HFFc6 (cell line): ENCODE measurements around the gene D2HGDH. TPM values are rescaled to one million over a fixed set of nuclear protein-coding genes. Genes with fewer than 3 reads are reported as not detected.

Experiments used
- DNase-seq: peaks from one replicate; pipeline ENCODE4 v3.0.0-alpha.2; 2018
- H3K27ac Mint-ChIP-seq: 2 replicates; pipeline ENCODE4 v1.8.0; 2020; ENCODE audit warnings: mild to moderate bottlenecking, mixed read lengths
- H3K27me3 Mint-ChIP-seq: 2 replicates; pipeline ENCODE4 v1.8.0; 2021; ENCODE audit warnings: mild to moderate bottlenecking, moderate library complexity, mixed read lengths; ENCODE audit not compliant: insufficient read depth
- H3K36me3 Mint-ChIP-seq: 2 replicates; pipeline ENCODE4 v1.8.0; 2021; ENCODE audit warnings: low read depth, mixed read lengths
- H3K4me1 Mint-ChIP-seq: 2 replicates; pipeline ENCODE4 v1.8.0; 2020; ENCODE audit warnings: low read depth, mixed read lengths
- H3K4me3 Mint-ChIP-seq: 2 replicates; pipeline ENCODE4 v1.8.0; 2020; ENCODE audit warnings: mild to moderate bottlenecking, moderate library complexity, mixed read lengths
- H3K9me3 Mint-ChIP-seq: 2 replicates; pipeline ENCODE4 v1.8.0; 2020; ENCODE audit warnings: mild to moderate bottlenecking, mixed read lengths
- CTCF ChIP-seq: fragments of 200-600 bp; sonication (generic); IDR thresholded peaks from 2 replicates; pipeline ENCODE4 v1.5.0; 2021; ENCODE audit warnings: antibody characterized with exemption, mild to moderate bottlenecking
- total RNA-seq, 6 experiments: library from RNA; stranded (reverse); fragmentation: NEBNext Ultra II Directional; extraction: Animal tissue kit (Norgen Biotek cat#: 25700); gene quantifications; 2 replicates in 1 of 6; 3 replicates in 5 of 6; pipeline ENCODE4 v1.2.3, GENCODE V29; 2021

D2HGDH gene
- total RNA-seq, 6 experiments from 2014 or later, result 14.0 to 21.6 (median 16.4) TPM

- H3K27ac Mint-ChIP-seq, result no peak overlapping the region
- no peak overlapping the region for H3K4me3 Mint-ChIP-seq
- no peak for TF ChIP-seq CTCF
- H3K36me3 Mint-ChIP-seq, result no peaks in the 10 kb centered on the region
- DNase-seq, result no peak
- H3K27me3 Mint-ChIP-seq, result peaks cover 21% of the 10 kb centered on the region
- no peaks in the 10 kb centered on the region for H3K4me1 Mint-ChIP-seq
- H3K9me3 Mint-ChIP-seq, result no peaks in the 10 kb centered on the region
Observed at GRCh38 chr2:241811952-241812729, 77.7 kb downstream of the D2HGDH start.

DNA sequence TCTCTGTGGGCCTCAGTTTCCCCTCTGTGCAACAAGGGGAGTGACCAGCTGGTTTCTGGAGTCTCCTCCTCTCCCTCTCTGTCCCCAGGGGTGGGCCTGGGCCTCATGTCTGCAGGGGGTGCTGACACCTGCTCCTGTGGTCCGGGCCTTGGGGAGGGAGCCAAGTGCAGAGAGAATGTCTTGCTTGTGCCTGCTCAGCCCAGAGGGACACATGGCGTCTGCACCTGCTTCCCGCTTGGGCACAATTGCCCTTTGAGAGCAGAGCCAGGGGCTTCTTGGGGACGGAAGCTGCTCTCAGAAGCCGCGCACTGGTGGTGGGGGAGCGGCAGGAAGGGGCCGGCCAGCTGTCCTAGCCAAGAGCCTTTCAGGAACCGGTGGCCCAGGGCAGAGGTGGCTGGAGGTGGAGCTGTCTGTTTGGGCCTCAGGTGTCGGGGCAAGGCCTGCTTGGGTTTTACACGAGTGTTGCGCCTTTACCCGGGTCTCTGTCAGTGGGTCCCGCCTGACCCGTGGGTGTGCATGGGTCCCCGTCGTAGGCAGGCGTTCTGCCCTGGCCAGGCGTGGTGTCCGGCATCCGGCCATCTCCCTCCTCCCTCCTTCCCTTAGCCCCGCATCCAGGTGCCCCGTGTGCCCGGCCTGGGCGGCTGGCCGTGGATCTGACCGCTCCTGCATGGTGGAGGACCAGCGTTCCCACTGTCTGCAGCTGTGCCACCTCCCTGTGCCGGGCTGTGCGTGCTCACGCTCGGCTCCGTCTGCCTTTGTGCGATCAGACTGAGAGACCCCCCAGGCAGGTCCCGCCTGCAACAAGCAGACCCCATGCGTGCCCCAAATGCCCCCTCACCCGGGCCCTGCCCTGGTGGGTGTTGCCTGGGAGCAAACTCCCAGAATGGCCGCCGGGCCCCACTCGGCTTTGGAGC, 78.6 kb downstream of the D2HGDH start:
- H3K4me3 Mint-ChIP-seq, result no peak overlapping the region
- peaks cover 26% of the 10 kb centered on the region for H3K27me3 Mint-ChIP-seq
- no peaks in the 10 kb centered on the region for H3K9me3 Mint-ChIP-seq
- no peak for TF ChIP-seq CTCF
- H3K4me1 Mint-ChIP-seq, result no peaks in the 10 kb centered on the region
- no peak for DNase-seq
- no peaks in the 10 kb centered on the region for H3K36me3 Mint-ChIP-seq
- no peak overlapping the region for H3K27ac Mint-ChIP-seq

GRCh38 chr2:241813644-241814392, 79.4 kb downstream of the D2HGDH start:
- TF ChIP-seq CTCF, result no peak
- no peak for DNase-seq
- no peak overlapping the region for H3K4me3 Mint-ChIP-seq
- no peaks in the 10 kb centered on the region for H3K4me1 Mint-ChIP-seq
- no peak overlapping the region for H3K27ac Mint-ChIP-seq
- no peaks in the 10 kb centered on the region for H3K9me3 Mint-ChIP-seq
- H3K36me3 Mint-ChIP-seq, result no peaks in the 10 kb centered on the region
- H3K27me3 Mint-ChIP-seq, result peaks cover 22% of the 10 kb centered on the region

DNA sequence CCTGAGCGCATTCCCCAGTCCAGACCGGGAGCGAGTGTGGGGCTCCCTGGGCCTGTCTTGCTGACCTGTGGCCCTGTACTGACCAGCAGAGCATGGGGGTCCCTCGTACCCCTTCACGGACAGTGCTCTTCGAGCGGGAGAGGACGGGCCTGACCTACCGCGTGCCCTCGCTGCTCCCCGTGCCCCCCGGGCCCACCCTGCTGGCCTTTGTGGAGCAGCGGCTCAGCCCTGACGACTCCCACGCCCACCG, 79.9 kb downstream of the D2HGDH start:
- H3K9me3 Mint-ChIP-seq, result no peaks in the 10 kb centered on the region
- H3K27me3 Mint-ChIP-seq, result peaks cover 18% of the 10 kb centered on the region
- DNase-seq, result no peak
- H3K27ac Mint-ChIP-seq, result no peak overlapping the region
- no peaks in the 10 kb centered on the region for H3K36me3 Mint-ChIP-seq
- no peak overlapping the region for H3K4me3 Mint-ChIP-seq
- no peak for TF ChIP-seq CTCF
- no peaks in the 10 kb centered on the region for H3K4me1 Mint-ChIP-seq

- H3K9me3 Mint-ChIP-seq, result no peaks in the 10 kb centered on the region
- no peak for TF ChIP-seq CTCF
- H3K27ac Mint-ChIP-seq, result no peak overlapping the region
- peaks cover 13% of the 10 kb centered on the region for H3K27me3 Mint-ChIP-seq
- no peaks in the 10 kb centered on the region for H3K36me3 Mint-ChIP-seq
- H3K4me1 Mint-ChIP-seq, result no peaks in the 10 kb centered on the region
- no peak for DNase-seq
- no peak overlapping the region for H3K4me3 Mint-ChIP-seq
Observed at GRCh38 chr2:241814643-241815476, 80.4 kb downstream of the D2HGDH start.
